Measurements from ENCODE around the gene CDC37L1. TPM values are rescaled to one million over a fixed set of nuclear protein-coding genes. Genes with fewer than 3 reads are reported as not detected.

The CDC37L1 gene
- total RNA-seq, 4 donors from 2014 or later = 12.0 to 24.7 (median 19.8) TPM

GRCh38 chr9:4689687-4690104, 10.3 kb downstream of the CDC37L1 start:
- H3K27me3 ChIP-seq = no peaks in the 10 kb centered on the region
- no peaks in the 10 kb centered on the region for H3K4me1 ChIP-seq
- H3K4me3 ChIP-seq = no peak overlapping the region
- TF ChIP-seq POLR2A (IDR thresholded peaks at IDR 0.05) (no peak), CTCF (IDR thresholded peaks at IDR 0.05) (no peak)
- H3K36me3 ChIP-seq = peaks cover 0 to 58% (median 0%) of the 10 kb centered on the region in 3 donors
- no peaks in the 10 kb centered on the region for H3K9me3 ChIP-seq
- DNase-seq = no peak
- no peak overlapping the region for H3K27ac ChIP-seq

DNA sequence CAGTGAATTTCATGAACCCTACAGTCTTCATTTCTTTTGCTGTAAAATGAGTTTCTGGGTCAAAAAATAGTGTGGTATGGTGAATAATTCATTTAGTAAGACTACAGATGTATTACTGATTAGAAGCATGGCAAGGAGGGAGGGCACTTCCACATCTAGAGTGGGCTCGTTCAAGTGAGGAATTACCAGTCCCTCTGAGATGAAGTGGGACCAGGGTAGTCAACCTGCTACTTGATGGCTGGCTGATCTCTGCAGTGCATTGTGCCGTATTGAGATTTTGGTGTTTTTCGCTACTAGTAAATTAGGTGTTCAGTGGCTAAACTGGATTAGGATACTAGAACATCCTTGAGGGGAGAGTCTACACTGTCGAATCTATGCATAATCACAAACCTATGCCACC, 10.8 kb downstream of the CDC37L1 start:
- no peaks in the 10 kb centered on the region for H3K4me1 ChIP-seq
- TF ChIP-seq POLR2A (IDR thresholded peaks at IDR 0.05) (no peak), CTCF (IDR thresholded peaks at IDR 0.05) (no peak)
- no peaks in the 10 kb centered on the region for H3K9me3 ChIP-seq
- no peak overlapping the region for H3K4me3 ChIP-seq
- no peaks in the 10 kb centered on the region for H3K27me3 ChIP-seq
- no peak overlapping the region for H3K27ac ChIP-seq
- no peak for DNase-seq
- peaks cover 0 to 60% (median 0%) of the 10 kb centered on the region in 3 donors for H3K36me3 ChIP-seq

DNA sequence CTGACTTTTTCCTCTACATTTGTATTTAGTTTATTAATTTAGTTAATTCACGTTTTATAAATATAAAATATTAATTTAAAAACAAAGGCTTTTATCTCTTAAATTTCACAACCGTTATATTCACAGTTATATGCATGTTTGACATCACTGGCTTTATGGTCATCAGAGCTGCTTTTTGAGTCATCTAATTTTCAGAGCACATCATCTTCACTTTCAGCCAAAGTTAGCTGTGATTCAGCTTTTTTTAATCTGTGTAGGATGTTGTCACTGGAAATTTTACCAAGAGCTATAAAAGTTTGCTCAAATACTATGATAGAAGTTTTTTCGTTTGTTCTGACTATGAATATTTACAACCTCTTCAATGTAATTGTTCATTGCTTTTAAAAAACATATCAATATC, 12.4 kb downstream of the CDC37L1 start:
- TF ChIP-seq CTCF (IDR thresholded peaks at IDR 0.05) = no peak
- TF ChIP-seq POLR2A (IDR thresholded peaks at IDR 0.05) = no peak
- Histone ChIP-seq H3K4me3 (no peak overlapping the region), H3K36me3 (peaks cover 0 to 56% (median 0%) of the 10 kb centered on the region in 3 donors)

GRCh38 chr9:4700091-4700490, 20.7 kb downstream of the CDC37L1 start:
- Histone ChIP-seq H3K9me3 (no peaks in the 10 kb centered on the region), H3K4me1 (no peaks in the 10 kb centered on the region), H3K27ac (no peak overlapping the region), H3K4me3 (no peak overlapping the region), H3K36me3 (peaks cover 0 to 80% (median 0%) of the 10 kb centered on the region in 3 donors), H3K27me3 (no peaks in the 10 kb centered on the region)
- no peak for DNase-seq
- TF ChIP-seq POLR2A (IDR thresholded peaks at IDR 0.05) (no peak), CTCF (IDR thresholded peaks at IDR 0.05) (no peak)

More for the DNA sequence above, 12.4 kb downstream of the CDC37L1 start:
- Histone ChIP-seq H3K9me3 (no peaks in the 10 kb centered on the region), H3K27me3 (no peaks in the 10 kb centered on the region), H3K27ac (no peak overlapping the region), H3K4me1 (no peaks in the 10 kb centered on the region)
- no peak for DNase-seq

DNA sequence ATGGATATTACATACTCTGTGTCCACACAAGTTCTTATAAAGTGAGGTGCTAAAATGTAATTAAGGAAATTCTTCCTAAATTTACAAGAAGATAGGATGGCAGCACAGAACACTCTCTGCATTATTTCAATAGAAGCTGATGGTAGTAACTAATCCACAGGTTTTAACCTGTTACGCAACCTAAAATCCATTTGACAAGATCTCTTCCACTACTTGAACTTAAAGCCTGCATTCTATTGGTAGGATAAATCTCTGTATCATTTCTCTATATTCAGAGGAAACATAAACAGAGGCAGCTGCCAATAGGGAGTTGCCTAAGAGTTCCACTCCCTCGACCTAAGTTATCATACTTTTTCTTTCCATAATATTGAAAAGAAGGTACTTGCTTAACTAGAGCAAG, 21.6 kb downstream of the CDC37L1 start:
- H3K9me3 ChIP-seq = no peaks in the 10 kb centered on the region
- peaks cover 0 to 80% (median 0%) of the 10 kb centered on the region in 3 donors for H3K36me3 ChIP-seq

More for the DNA sequence above, 21.6 kb downstream of the CDC37L1 start:
- TF ChIP-seq POLR2A (IDR thresholded peaks at IDR 0.05) = no peak
- TF ChIP-seq CTCF (IDR thresholded peaks at IDR 0.05) = no peak
- no peaks in the 10 kb centered on the region for H3K27me3 ChIP-seq
- no peak overlapping the region for H3K4me3 ChIP-seq
- DNase-seq = no peak
- H3K27ac ChIP-seq = no peak overlapping the region
- no peaks in the 10 kb centered on the region for H3K4me1 ChIP-seq
